B cell (primary cell): ENCODE results near the gene ZNF679. TPM values are rescaled to one million over a fixed set of nuclear protein-coding genes. Genes with fewer than 3 reads are reported as not detected.
"Not testable (repeated sequence)": the region's sequence is repeated elsewhere in the genome, so short reads cannot be mapped to it uniquely, and the experiment has no call there.

Source experiments
- ATAC-seq: fragments of 200-7000 bp; cut with Tn5 transposase; one replicate; pipeline ENCODE4 v1.10.0; 2021; ENCODE audit warnings: low read depth, mild to moderate bottlenecking, moderate number of reproducible peaks, moderate library complexity
- CTCF ChIA-PET: fragments of 350-600 bp; sonication (Branson Sonifier 250); formaldehyde crosslinking; loops from one replicate; lab custom pipeline; 2021; ENCODE audit warnings: antibody characterized with exemption, inconsistent platforms; lab: Charles Lee
- POLR2A ChIA-PET: fragments of 350-600 bp; sonication (Branson Sonifier 250); formaldehyde crosslinking; loops from one replicate; lab custom pipeline; 2021; ENCODE audit warnings: antibody characterized with exemption; lab: Charles Lee
- DNase-seq: peaks from one replicate; pipeline ENCODE4 v3.0.0; 2013
- H2AFZ ChIP-seq: 2 replicates; pipeline ENCODE4 v1.6.1; 2012; ENCODE audit warnings: mild to moderate bottlenecking, low read depth, low read length; ENCODE audit not compliant: insufficient read depth, poor library complexity, severe bottlenecking
- H3K27ac ChIP-seq, 2 donors: 1 replicate in 1 of 2; 2 replicates in 1 of 2; pipeline ENCODE4 v1.5.1; 2012 to 2013; ENCODE audit warnings: low read length in 2 of 2, mild to moderate bottlenecking in 2 of 2, moderate library complexity in 1 of 2
- H3K27me3 ChIP-seq, 4 experiments: fragments of 200-600 bp in 1 of 4; sonication (generic) in 1 of 4; replicated peaks in 1 of 4; 1 replicate in 2 of 4; 2 replicates in 2 of 4; pipeline versions ENCODE4 v1.6.1 to v1.7.0; 2013 to 2016; ENCODE audit warnings: low read length in 3 of 4, mild to moderate bottlenecking in 2 of 4, mixed read lengths in 1 of 4, moderate library complexity in 1 of 4; ENCODE audit not compliant: insufficient read depth in 4 of 4, control insufficient read depth in 3 of 4; ENCODE audit errors: control extremely low read depth in 1 of 4
- H3K36me3 ChIP-seq, 2 experiments: replicated peaks in 1 of 2; 1 replicate in 1 of 2; 2 replicates in 1 of 2; pipeline versions ENCODE4 v1.6.1 to v1.7.1; 2013; ENCODE audit warnings: low read length in 1 of 2; ENCODE audit not compliant: insufficient read depth in 2 of 2, control insufficient read depth in 1 of 2; ENCODE audit errors: control extremely low read depth in 1 of 2, extremely low read depth in 1 of 2
- H3K4me1 ChIP-seq, 2 donors: fragments of 200-600 bp in 1 of 2; sonication (generic) in 1 of 2; 1 replicate in 1 of 2; 2 replicates in 1 of 2; pipeline versions ENCODE4 v1.5.1 to v1.6.1; 2013 to 2017; ENCODE audit warnings: low read length in 2 of 2; ENCODE audit not compliant: control insufficient read depth in 2 of 2, insufficient read depth in 2 of 2
- H3K4me2 ChIP-seq: replicated peaks from 2 replicates; pipeline ENCODE3; 2012; ENCODE audit warnings: mild to moderate bottlenecking, low read depth, low read length; ENCODE audit not compliant: poor library complexity, severe bottlenecking
- H3K4me3 ChIP-seq, 5 experiments: fragments of 200-600 bp in 1 of 5; sonication (generic) in 1 of 5; 1 replicate in 3 of 5; 2 replicates in 2 of 5; pipeline versions ENCODE4 v1.5.1 to v1.7.0; 2011 to 2016; ENCODE audit warnings: low read length in 4 of 5, mild to moderate bottlenecking in 4 of 5, low read depth in 2 of 5, control low read depth in 1 of 5, moderate library complexity in 1 of 5; ENCODE audit not compliant: insufficient read depth in 1 of 5; ENCODE audit errors: control extremely low read depth in 1 of 5, extremely low read depth in 1 of 5
- H3K79me2 ChIP-seq: fragments of 200-600 bp; sonication (generic); one replicate; pipeline ENCODE4 v1.6.0; 2016; ENCODE audit warnings: low read length; ENCODE audit not compliant: control insufficient read depth, insufficient read depth
- H3K9ac ChIP-seq: fragments of 200-600 bp; sonication (generic); 2 replicates; pipeline ENCODE4 v1.6.1; 2017; ENCODE audit warnings: mild to moderate bottlenecking, low read length, moderate library complexity
- H3K9me3 ChIP-seq, 3 donors: one replicate each; pipeline versions ENCODE4 v1.6.1 to v1.7.1; 2013; ENCODE audit warnings: low read length in 2 of 3; ENCODE audit not compliant: control insufficient read depth in 2 of 3, insufficient read depth in 1 of 3; ENCODE audit errors: control extremely low read depth in 1 of 3
- H4K20me1 ChIP-seq: 2 replicates; pipeline ENCODE4 v1.6.0; 2012; ENCODE audit warnings: mild to moderate bottlenecking, low read length; ENCODE audit not compliant: insufficient read depth, control insufficient read depth, poor library complexity, severe bottlenecking
- H3K27ac Mint-ChIP-seq: one replicate; pipeline ENCODE4 v1.8.0; 2021; ENCODE audit warnings: mixed read lengths
- H3K27me3 Mint-ChIP-seq: one replicate; pipeline ENCODE4 v1.8.0; 2021; ENCODE audit warnings: mixed read lengths
- H3K4me1 Mint-ChIP-seq: one replicate; pipeline ENCODE4 v1.8.0; 2021; ENCODE audit warnings: mixed read lengths
- H3K4me3 Mint-ChIP-seq: one replicate; pipeline ENCODE4 v1.8.0; 2021; ENCODE audit warnings: mixed read lengths
- H3K9me3 Mint-ChIP-seq: one replicate; pipeline ENCODE4 v1.8.0; 2022; ENCODE audit warnings: mixed read lengths; ENCODE audit not compliant: insufficient read depth
- CTCF ChIP-seq: fragments of 200-600 bp; IDR thresholded peaks from one replicate; pipeline ENCODE4 v1.8.0; 2022; ENCODE audit warnings: antibody characterized with exemption, mild to moderate bottlenecking
- EZH2 ChIP-seq: IDR thresholded peaks from 2 replicates; pipeline ENCODE4 v1.6.1; 2012; ENCODE audit warnings: borderline replicate concordance, low read depth, mild to moderate bottlenecking, moderate library complexity, low read length; ENCODE audit not compliant: insufficient read depth, poor library complexity, severe bottlenecking
- WGBS: methylation state at CpG from one replicate; pipeline ENCODE4 v1.1.5; 2013; ENCODE audit warnings: missing lambda C conversion rate; ENCODE audit not compliant: insufficient coverage; 5-methylcytosine and 5-hydroxymethylcytosine counted together
- intact Hi-C: fragments of 100-400 bp; cut with micrococcal nuclease; formaldehyde crosslinking; loops from one replicate; pipeline ENCODE4 v1.10.0; 2022
- polyA plus RNA-seq: library from polyadenylated mRNA; depleted of rRNA; stranded (reverse); fragments of >200 nt; gene quantifications from 2 replicates; pipeline ENCODE4 v1.2.3, GENCODE V29; 2012
- total RNA-seq, 2 donors: library from RNA; stranded (reverse); fragments of 120-200 nt in 1 of 2; gene quantifications; 1 replicate in 1 of 2; 2 replicates in 1 of 2; pipeline versions ENCODE4 v1.2.3 to v1.2.4, GENCODE V29; 2013 to 2022

The ZNF679 gene
- total and polyA plus RNA-seq, 2 donors (not counting 1 experiment from before 2014, with no cell fraction given), result not detected

- Histone ChIP-seq H2AFZ (no peak within 1 kb of the TSS), H4K20me1 (no peaks in the 10 kb centered on the region), H3K36me3 (no peaks in the 10 kb centered on the region), H3K79me2 (no peaks in the 10 kb centered on the region), H3K9me3 (peaks cover 0 to 49% (median 0%) of the 10 kb centered on the region in 3 donors), H3K4me2 (no peak within 1 kb of the TSS), H3K27me3 (no peaks in the 10 kb centered on the region), H3K9ac (no peak within 1 kb of the TSS), H3K4me3 (no peak within 1 kb of the TSS), H3K27ac (no peak within 1 kb of the TSS), H3K4me1 (no peaks in the 10 kb centered on the region)
- H3K4me3 Mint-ChIP-seq, result no peak within 1 kb of the TSS
- peaks cover 3% of the 10 kb centered on the region for H3K9me3 Mint-ChIP-seq
- no peaks in the 10 kb centered on the region for H3K4me1 Mint-ChIP-seq
- 86% methylated on average over 8 of the region's 13 CpGs for WGBS
- DNase-seq (no peak), ATAC-seq (no peak)
- ChIA-PET CTCF (no interaction called here), POLR2A (no interaction called here)
- TF ChIP-seq EZH2 (no peak), CTCF (no peak)
- intact Hi-C loops, result no loop called here
- no peak within 1 kb of the TSS for H3K27ac Mint-ChIP-seq
- no peaks in the 10 kb centered on the region for H3K27me3 Mint-ChIP-seq
Observed at GRCh38 chr7:64206903-64207302, 21.4 kb upstream of the ZNF679 start, which contains the start of gene ZNF735. TSS of gene ZNF735 (plus strand) at chr7:64207203. CDS start at chr7:64207203, 0 bp downstream.

- 83% methylated on average over 1 of the region's 5 CpGs for WGBS
- H4K20me1 ChIP-seq, intact Hi-C loops, H3K9ac ChIP-seq, H3K4me1 Mint-ChIP-seq, CTCF ChIA-PET, H2AFZ ChIP-seq, H3K27me3 Mint-ChIP-seq, H3K4me2 ChIP-seq, H3K4me1 ChIP-seq, H3K27ac ChIP-seq, H3K27me3 ChIP-seq, POLR2A ChIA-PET, ATAC-seq, H3K4me3 ChIP-seq, H3K27ac Mint-ChIP-seq, DNase-seq, H3K36me3 ChIP-seq, H3K79me2 ChIP-seq, H3K4me3 Mint-ChIP-seq: not testable (repeated sequence)
- peaks cover 18% of the 10 kb centered on the region for H3K9me3 Mint-ChIP-seq
- peaks cover 6 to 23% (median 21%) of the 10 kb centered on the region in 3 donors for H3K9me3 ChIP-seq
Observed at GRCh38 chr7:64219710-64220298, 8.5 kb upstream of the ZNF679 start.
